ENCODE measurements around the gene C12orf57.
"Not testable (repeated sequence)": the region's sequence is repeated elsewhere in the genome, so short reads cannot be mapped to it uniquely, and the experiment has no call there.

Gene C12orf57

GRCh38 chr12:6943722-6944380 is at the start of gene C12orf57, which contains the start of gene RNU7-1:
Gene C12orf57, plus strand, starts transcription at chr12:6944022. Its CDS starts 100 bp downstream, at chr12:6944122.
Gene RNU7-1, plus strand, starts transcription at chr12:6943816.
- peak in 53 of 58 donors; percentile 19 to 89 (median 66) for DNase-seq

- DNase-seq: no peak
Observed at GRCh38 chr12:6894321-6894720, 49.5 kb upstream of the C12orf57 start.

GRCh38 chr12:6896846-6897435 is 46.9 kb upstream of the C12orf57 start:
- DNase-seq: no peak

- DNase-seq: no peak
Observed at GRCh38 chr12:6899427-6899826, 44.4 kb upstream of the C12orf57 start.

DNA sequence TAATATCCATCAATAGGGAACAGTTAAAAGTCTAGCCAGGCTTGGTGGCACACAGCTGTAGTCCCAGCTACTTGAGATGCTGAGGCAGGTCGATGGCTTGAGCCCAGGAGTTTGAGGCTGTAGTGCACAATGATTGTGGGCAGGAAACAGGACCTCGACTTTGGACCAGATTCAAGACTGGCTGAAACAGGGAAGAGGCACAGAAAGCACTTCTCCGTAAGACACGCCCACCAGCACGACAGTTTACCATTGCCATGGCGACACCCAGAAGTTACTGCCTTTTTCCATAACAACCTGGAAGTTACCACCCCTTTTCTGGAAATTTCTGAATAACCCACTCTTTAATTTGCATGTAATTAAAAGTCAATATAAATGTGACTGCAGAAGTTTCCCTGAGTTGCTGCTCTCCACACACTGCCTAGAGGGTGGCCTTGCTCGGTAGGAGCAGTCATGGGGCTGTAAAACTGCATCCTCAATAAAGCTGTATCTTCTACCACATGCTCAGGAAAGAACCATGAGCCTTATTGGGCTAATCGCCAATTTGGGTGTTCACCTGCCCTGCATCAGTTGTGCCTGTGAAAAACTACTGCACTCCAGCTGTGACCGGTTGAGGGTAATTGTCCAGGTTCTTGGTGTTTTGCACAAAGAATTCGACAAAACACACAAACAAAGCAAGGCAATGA is 43.8 kb upstream of the C12orf57 start:
- peak in 46 of 58 donors; percentile 9 to 82 (median 42) for DNase-seq

- no peak for DNase-seq
Observed at GRCh38 chr12:6902448-6902847, 41.4 kb upstream of the C12orf57 start.

GRCh38 chr12:6903722-6904121 is 40.1 kb upstream of the C12orf57 start:
- no peak for DNase-seq

DNA sequence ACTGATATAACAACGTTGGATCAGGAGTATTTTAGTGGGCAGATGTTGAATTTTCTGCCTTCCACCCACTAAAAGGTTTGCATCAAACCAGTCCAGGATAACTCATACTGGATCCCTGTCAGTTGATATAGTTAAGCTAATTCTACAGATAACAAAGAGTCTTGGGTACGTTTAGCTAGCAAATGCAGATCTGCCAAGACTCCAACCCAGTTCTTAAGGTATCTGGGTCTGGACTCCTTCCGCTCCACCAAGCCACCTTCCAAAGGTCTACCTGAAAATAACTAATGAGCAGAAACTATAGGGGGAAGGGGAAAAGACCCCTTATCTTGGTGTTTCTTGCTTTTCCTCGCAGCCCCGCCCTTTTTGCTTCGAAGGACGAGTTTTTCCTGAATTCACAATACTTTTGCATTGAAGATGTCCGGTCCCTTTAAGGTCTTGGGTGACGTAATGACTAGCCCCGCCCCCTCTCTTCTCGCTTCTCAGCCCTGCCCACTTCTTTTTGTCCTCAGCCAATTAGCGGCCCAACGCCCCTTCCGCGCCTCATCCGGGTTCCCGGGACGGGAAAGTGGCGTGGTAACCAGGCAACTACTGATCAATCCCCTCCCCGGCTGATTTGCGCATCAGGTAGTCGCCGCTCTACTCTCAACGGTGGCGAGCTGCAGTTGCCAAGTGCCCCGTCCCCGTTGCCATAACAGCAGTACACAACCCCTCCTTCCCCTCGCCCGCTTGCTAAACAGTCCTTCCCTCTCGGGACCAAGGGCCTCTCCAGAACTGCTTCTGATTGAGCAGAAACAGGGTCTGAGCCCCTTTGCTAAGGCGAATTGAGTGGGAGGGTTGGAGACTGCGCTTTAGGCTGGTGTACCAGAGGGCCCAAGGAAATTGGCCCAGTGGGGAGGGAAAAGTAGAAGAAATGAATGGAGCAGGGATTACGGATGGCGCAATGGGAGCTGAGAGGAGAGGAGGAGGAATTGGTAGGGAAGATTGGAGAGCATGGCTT is 39.2 kb upstream of the C12orf57 start, which contains the start of gene LRRC23:
TSS of gene LRRC23 (plus strand) at position 543 of the 997 bp plus-strand sequence. CDS start 812 bp downstream, outside the sequence.
- DNase-seq: peak; percentile 81 to 100 (median 96)

DNA sequence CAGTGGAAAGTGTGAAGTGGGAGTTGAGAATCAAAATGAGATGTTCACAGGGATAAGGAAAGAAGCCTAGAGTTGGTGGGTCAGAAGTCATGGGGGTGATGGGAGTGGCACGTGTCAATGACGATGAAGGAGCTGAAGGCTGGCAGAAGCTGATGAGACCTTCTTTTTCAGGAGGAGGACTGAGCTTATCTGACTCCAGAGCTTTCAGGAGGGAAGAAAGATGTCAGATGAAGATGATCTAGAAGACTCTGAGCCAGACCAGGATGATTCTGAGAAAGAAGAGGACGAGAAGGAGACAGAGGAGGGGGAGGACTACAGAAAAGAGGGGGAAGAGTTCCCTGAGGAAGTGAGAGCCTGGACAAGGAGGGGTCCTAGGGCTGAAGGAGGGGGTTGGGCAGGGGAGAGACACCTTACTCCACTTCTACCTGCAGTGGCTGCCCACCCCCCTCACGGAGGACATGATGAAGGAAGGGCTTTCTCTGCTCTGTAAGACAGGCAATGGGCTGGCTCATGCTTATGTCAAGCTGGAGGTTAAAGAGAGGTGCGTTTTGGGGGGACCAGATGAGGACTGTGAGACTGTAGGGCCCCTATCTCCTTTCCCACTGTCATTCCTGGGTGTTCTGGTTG is 38.3 kb upstream of the C12orf57 start:
- DNase-seq: no peak

DNA sequence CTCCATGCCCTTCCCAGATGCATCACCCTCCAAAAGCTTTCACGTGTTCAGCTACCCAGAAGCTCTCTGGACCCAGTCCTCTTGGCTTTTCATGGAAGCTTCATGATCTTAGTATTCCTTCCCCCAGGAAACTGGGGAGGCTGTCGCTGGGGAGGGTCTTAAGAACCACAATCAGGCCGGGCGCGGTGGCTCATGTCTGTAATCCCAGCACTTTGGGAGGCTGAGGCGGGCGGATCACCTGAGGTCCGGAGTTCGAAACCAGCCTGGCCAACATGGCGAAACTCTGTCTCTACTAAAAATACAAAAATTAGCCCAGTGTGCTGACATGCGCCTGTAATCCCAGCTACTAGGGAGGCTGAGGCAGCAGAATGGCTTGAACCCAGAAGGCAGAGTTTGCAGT is 35.7 kb upstream of the C12orf57 start:
- not testable (repeated sequence) for DNase-seq

DNA sequence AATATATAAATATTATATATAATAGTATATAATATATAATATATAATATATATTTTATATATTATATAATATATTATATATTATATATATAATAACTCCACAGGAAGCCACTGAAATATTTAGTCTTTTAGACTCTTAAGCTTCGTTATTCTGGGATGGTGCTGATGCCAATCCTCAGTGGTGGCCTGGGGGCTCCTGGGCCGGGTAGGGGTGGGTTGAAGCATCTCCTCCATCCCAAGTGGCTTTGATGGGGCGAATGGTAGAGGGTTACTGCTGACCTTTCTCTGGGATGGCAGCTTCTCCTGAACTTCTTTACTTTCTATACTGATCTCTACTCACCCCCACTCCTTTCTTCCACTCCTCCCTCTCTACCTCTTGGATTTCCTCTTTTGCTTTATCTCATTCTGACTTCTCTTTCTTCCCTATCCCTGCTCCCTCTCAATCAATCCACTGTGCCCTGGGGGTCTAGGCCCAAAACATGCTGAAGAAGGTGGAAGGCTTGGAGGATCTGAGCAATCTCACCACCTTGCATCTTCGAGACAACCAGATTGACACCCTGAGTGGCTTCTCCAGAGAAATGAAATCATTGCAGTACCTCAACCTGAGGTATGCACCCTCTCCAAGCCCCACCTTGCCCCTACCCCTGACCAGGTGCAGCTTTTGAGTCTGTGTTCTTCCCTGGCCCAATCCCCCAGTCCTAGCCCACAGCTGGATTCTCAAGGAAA is 34.2 kb upstream of the C12orf57 start:
- no peak for DNase-seq

- no peak for DNase-seq
Observed at GRCh38 chr12:6912164-6912935, 31.5 kb upstream of the C12orf57 start.

GRCh38 chr12:6914246-6914946 is 29.4 kb upstream of the C12orf57 start, which contains the start of gene ENO2:
Gene ENO2, plus strand, starts transcription at chr12:6914580. Its CDS starts 1,253 bp downstream, at chr12:6915833.
- DNase-seq: peak in 55 of 58 donors; percentile 19 to 91 (median 77)

DNA sequence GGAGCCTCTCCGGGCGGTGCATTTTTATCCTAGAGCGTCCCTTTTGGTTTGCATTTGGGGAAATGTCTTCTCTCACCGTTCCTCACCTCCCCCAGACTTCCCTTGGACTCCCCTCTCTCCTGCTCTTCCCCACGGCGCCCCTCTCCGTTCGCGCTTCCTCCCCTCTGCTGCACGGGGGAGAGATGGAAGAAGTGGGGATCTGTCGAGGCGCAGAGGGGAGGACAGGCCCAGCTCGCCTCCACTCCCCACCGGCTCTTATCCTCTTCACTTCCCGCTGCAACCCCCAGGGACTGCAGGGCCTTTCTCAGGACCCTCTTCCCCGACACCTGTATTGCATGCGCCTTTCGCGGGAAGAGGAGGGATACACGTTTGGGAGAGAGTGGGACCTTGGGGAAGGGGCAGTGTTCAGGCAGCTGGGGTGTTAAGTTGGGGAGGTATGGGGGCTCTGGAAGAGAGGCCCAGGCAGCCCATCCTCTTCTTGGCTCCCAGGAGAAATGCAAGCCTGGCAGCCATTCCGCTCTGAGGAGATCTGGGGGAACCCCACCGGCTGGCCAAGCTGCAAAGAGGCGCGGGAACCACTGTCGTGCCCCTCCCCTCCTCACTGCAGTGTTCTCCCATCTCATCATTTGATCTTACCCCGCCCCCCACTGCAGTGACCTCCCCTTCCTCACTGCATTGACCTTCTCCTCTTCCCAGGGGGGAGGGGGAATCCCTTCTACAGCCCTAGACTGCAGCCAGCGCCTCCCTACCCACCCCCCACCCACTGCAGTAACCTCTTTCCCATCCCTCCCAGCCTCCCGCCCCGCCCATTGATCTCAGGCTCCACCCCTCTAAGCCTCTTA is 28.7 kb upstream of the C12orf57 start:
- peak in 10 of 58 donors; percentile 19 to 53 (median 32) for DNase-seq

- no peak for DNase-seq
Observed at GRCh38 chr12:6915789-6916285, 28.0 kb upstream of the C12orf57 start.

- DNase-seq: no peak
Observed at GRCh38 chr12:6916426-6917200, 27.2 kb upstream of the C12orf57 start.

Measured in anterior cingulate cortex (tissue), 58 donors.